HEK293T (cell line): ENCODE results near the gene NEUROD6.

Experiments used
- CTCF ChIA-PET: fragments of 350-600 bp; formaldehyde crosslinking; extraction: SDS; loops from one replicate; lab custom pipeline; 2021; ENCODE audit warnings: antibody characterized with exemption, inconsistent platforms; lab: Yijun Ruan, JAX
- POLR2A ChIA-PET: fragments of 350-600 bp; formaldehyde crosslinking; extraction: SDS; loops from one replicate; lab custom pipeline; 2020; ENCODE audit warnings: antibody characterized with exemption, inconsistent platforms; lab: Yijun Ruan, JAX
- DNase-seq: peaks from one replicate; pipeline ENCODE4 v3.0.0; 2012; ENCODE audit warnings: mixed read lengths; ENCODE audit errors: extremely low spot score
- ARNT ChIP-seq: fragments of 450-650 bp; IDR thresholded peaks from 2 replicates; pipeline ENCODE4 v1.6.1; 2017; ENCODE audit warnings: mild to moderate bottlenecking
- BHLHE40 ChIP-seq: fragments of 450-650 bp; IDR thresholded peaks from 2 replicates; pipeline ENCODE4 v1.6.1; 2016; ENCODE audit warnings: mild to moderate bottlenecking, moderate library complexity, borderline replicate concordance
- CTBP1 ChIP-seq: fragments of 450-650 bp; IDR thresholded peaks from 2 replicates; pipeline ENCODE4 v1.6.1; 2016; ENCODE audit warnings: borderline replicate concordance
- ELF4 ChIP-seq: fragments of 450-650 bp; IDR thresholded peaks from 2 replicates; pipeline ENCODE4 v1.6.1; 2017; ENCODE audit warnings: antibody characterized with exemption
- FOXA1 ChIP-seq: fragments of 450-650 bp; IDR thresholded peaks from 2 replicates; pipeline ENCODE4 v1.6.1; 2016; ENCODE audit warnings: mild to moderate bottlenecking
- FOXK2 ChIP-seq: fragments of 450-650 bp; IDR thresholded peaks from 2 replicates; pipeline ENCODE4 v1.6.1; 2016; ENCODE audit warnings: mild to moderate bottlenecking
- FOXM1 ChIP-seq: fragments of 450-650 bp; IDR thresholded peaks from 2 replicates; pipeline ENCODE4 v1.6.1; 2017; ENCODE audit warnings: mild to moderate bottlenecking, borderline replicate concordance
- HDGF ChIP-seq: fragments of 450-650 bp; IDR thresholded peaks from 2 replicates; pipeline ENCODE4 v1.6.1; 2017; ENCODE audit warnings: antibody characterized with exemption, borderline replicate concordance
- L3MBTL2 ChIP-seq: fragments of 450-650 bp; conservative IDR thresholded peaks from 2 replicates; pipeline ENCODE4 v1.6.1; 2016; ENCODE audit warnings: mild to moderate bottlenecking
- LEF1 ChIP-seq: fragments of 450-650 bp; IDR thresholded peaks from 2 replicates; pipeline ENCODE4 v1.6.1; 2017; ENCODE audit warnings: mild to moderate bottlenecking, borderline replicate concordance
- NFRKB ChIP-seq: fragments of 450-650 bp; IDR thresholded peaks from 2 replicates; pipeline ENCODE4 v1.6.1; 2016; ENCODE audit warnings: mild to moderate bottlenecking, moderate library complexity
- PKNOX1 ChIP-seq: fragments of 450-650 bp; IDR thresholded peaks from 2 replicates; pipeline ENCODE4 v1.6.1; 2016
- SP1 ChIP-seq: fragments of 450-650 bp; IDR thresholded peaks from 2 replicates; pipeline ENCODE4 v1.6.1; 2017
- SUZ12 ChIP-seq: fragments of 450-650 bp; IDR thresholded peaks from 2 replicates; pipeline ENCODE4 v1.6.1; 2016; ENCODE audit warnings: mild to moderate bottlenecking
- TARDBP ChIP-seq: fragments of 450-650 bp; IDR thresholded peaks from 2 replicates; pipeline ENCODE4 v1.6.1; 2016
- ZNF384 ChIP-seq: fragments of 450-650 bp; IDR thresholded peaks from 2 replicates; pipeline ENCODE4 v1.6.1; 2016

NEUROD6 gene

GRCh38 chr7:31320675-31321074, 19.9 kb downstream of the NEUROD6 start:
- POLR2A ChIA-PET: interaction anchor here (0.6 kb wide), 1 partner anchor 1182 kb away, joined by 3 read pairs; no protein-coding TSS in a partner anchor
- DNase-seq: no peak
- CTCF ChIA-PET: no interaction called here
- no peak for TF ChIP-seq PKNOX1
- TF ChIP-seq L3MBTL2: no peak
- no peak for TF ChIP-seq BHLHE40
- TF ChIP-seq ELF4: no peak
- no peak for TF ChIP-seq HDGF
- TF ChIP-seq NFRKB: no peak
- no peak for TF ChIP-seq ZNF384
- TF ChIP-seq SUZ12: no peak
- no peak for TF ChIP-seq FOXM1
- TF ChIP-seq FOXK2: no peak
- no peak for TF ChIP-seq SP1

- CTCF ChIA-PET: interaction anchor here (0.6 kb wide), 1 partner anchor 14 kb away, joined by 3 read pairs; no protein-coding TSS in a partner anchor
- POLR2A ChIA-PET: no interaction called here
- no peak for DNase-seq
- TF ChIP-seq ARNT (no peak), CTBP1 (no peak), FOXM1 (no peak), NFRKB (no peak), LEF1 (no peak), SUZ12 (no peak), FOXK2 (no peak), L3MBTL2 (no peak), ELF4 (no peak), SP1 (no peak), PKNOX1 (no peak), FOXA1 (no peak), BHLHE40 (no peak), HDGF (no peak), ZNF384 (no peak)
Observed at GRCh38 chr7:31318313-31318712, 22.2 kb downstream of the NEUROD6 start.

- no peak for DNase-seq
- ChIA-PET POLR2A (no interaction called here), CTCF (no interaction called here)
- TF ChIP-seq PKNOX1 (no peak), ELF4 (peak; percentile 65), SP1 (no peak), L3MBTL2 (no peak)
Observed at GRCh38 chr7:31316876-31317275, 23.6 kb downstream of the NEUROD6 start.

- TF ChIP-seq ARNT (no peak), SP1 (no peak), CTBP1 (no peak), ELF4 (no peak), HDGF (no peak), NFRKB (no peak), BHLHE40 (no peak), LEF1 (no peak), SUZ12 (no peak), ZNF384 (no peak), FOXM1 (no peak), L3MBTL2 (no peak), PKNOX1 (no peak), TARDBP (no peak), FOXA1 (no peak)
- CTCF ChIA-PET: no interaction called here
- no peak for DNase-seq
- POLR2A ChIA-PET: no interaction called here
Observed at GRCh38 chr7:31315758-31316157, 24.8 kb downstream of the NEUROD6 start.

GRCh38 chr7:31314781-31315180, 25.7 kb downstream of the NEUROD6 start:
- TF ChIP-seq ARNT: no peak
- TF ChIP-seq SP1: no peak
- TF ChIP-seq HDGF: no peak
- TF ChIP-seq ZNF384: no peak
- TF ChIP-seq LEF1: no peak
- TF ChIP-seq L3MBTL2: no peak
- no peak for TF ChIP-seq PKNOX1
- TF ChIP-seq NFRKB: no peak
- no peak for TF ChIP-seq FOXK2
- no peak for TF ChIP-seq BHLHE40
- TF ChIP-seq TARDBP: no peak
- TF ChIP-seq FOXM1: no peak
- TF ChIP-seq ELF4: no peak
- no peak for TF ChIP-seq CTBP1
- no peak for TF ChIP-seq SUZ12
- no peak for TF ChIP-seq FOXA1
- CTCF ChIA-PET: no interaction called here
- no peak for DNase-seq
- POLR2A ChIA-PET: no interaction called here

GRCh38 chr7:31312889-31313288, 27.6 kb downstream of the NEUROD6 start:
- no peak for TF ChIP-seq HDGF
- no peak for DNase-seq
- POLR2A ChIA-PET: no interaction called here
- CTCF ChIA-PET: no interaction called here
